ENCODE data around the gene SLC35E1.
A peak's percentile ranks its signal among the peaks of the same experiment; 100 is the strongest.
"Not testable (repeated sequence)": the region's sequence is repeated elsewhere in the genome, so short reads cannot be mapped to it uniquely, and the experiment has no call there.

SLC35E1 gene

DNA sequence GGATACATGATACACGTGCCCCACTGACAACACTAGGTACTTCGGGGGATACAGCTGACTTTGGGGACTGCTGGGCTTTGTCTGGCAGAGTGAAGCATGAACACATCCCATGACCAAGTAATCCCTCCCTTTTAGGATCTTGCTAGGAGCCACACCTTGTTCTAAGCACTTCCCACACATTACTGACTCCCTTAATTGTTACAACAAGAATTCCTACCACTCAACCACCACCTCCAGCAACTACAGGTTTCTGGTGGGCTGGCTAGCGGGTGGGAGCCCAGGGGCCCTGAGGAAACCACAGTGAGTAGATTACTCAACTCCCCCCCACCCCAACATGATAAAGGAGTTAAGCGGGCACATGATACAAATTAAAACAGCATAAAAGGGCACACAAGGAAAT is 7.2 kb upstream of the SLC35E1 start:
- no peak for DNase-seq

DNA sequence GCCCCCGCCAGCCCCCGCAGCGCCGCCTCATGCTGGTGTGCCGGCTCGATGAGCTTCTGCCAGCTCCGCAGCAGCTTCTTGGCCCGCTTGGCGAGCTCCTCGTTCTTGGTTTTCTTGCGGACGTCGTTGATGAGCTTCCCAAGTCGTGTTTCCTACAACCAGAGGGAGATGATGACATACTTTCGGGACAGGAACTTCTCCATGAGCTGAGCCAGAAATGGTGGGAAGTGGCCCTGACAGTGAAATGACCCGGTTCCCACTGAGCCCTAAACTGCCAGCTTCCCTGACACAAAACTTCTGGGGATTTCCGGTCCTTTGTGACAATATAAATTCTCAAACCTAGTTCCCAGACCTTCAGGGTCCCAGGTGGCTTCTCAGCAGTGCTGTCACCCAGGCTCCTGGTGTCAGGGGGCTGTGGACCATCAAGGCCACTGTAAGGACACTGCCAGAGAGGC is 5.3 kb upstream of the SLC35E1 start:
- no peak for DNase-seq

DNA sequence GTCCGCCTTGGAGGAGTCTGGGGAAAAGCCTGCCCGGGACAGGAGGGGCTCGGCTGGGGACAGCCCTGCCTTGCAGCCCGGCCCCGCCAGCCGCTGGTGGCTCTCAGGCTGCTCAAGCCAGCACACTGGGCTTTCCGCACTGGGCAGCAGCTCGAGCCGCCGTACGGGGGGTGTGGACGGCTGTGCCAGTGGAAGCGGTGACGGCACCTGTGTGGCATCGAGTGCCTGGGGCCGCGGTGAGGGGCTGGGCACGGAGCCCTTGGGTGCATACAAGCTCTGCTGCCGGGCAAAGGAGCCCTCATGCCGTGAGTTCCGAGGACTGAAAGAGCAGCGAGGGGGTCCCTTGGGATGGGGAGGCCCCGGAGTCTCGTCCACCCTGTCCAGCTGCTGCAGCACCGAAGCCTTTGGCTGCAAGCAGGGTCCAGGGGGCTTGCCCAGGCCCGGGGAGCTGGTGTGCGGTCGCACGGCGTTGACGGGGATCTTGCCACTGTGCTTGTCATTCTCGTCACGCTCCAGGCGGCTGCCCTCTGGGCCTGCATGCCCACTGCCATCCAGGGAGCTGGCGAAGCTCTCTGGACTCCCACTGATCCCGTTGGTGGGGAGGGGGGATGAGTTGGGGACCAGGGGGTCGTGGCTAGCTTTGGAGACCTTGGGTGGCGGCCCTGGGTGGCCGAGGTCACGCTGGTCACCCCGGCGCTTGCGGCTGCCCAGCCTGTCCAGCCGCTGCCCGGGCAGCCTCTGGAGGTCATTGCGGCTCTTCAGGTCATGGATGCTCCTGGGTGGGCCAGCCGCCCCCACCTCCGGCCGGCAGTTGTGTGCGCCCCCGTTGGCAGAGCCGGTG is 4.7 kb upstream of the SLC35E1 start:
- no peak for DNase-seq

DNA sequence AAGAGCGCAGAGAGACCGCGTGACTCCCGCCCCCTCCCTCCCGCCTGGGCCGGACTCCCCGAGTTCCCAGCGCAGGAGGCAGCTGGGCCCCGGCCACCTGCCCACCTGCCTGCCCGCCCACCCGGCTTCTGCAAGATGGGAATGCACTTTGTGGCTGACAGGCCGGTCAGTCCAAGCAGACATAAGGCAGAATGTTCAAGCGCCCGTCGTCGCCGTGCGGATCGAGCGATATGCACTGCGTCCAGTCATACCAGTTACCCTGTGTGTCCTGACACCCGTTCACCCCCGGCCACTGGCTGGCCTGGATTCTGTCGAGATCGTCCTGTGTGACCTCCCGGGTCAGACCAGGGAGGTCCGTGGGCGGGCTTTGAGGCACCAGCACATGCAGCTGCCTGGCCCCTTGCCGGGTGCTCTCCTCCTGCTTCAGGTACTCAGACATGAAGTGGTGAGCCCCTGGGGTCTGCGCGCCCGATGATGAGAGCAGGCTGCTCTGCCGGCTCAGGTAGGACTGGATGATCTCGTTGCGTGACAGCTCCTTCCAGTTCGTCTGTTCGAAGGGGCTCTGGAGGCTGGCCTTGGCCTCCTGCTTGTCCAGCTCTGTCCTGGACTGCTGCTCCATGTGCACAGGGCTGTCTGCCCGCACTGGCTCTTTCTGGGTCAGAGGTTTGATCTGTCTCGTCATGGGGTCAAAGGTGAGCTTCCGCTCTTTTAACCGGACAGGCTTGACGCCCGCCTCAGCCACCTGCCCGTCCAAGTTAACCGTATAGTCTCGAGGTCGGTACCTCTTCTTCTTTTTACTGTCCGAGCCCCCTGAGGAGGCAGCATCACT is 3.9 kb upstream of the SLC35E1 start:
- DNase-seq = no peak

DNA sequence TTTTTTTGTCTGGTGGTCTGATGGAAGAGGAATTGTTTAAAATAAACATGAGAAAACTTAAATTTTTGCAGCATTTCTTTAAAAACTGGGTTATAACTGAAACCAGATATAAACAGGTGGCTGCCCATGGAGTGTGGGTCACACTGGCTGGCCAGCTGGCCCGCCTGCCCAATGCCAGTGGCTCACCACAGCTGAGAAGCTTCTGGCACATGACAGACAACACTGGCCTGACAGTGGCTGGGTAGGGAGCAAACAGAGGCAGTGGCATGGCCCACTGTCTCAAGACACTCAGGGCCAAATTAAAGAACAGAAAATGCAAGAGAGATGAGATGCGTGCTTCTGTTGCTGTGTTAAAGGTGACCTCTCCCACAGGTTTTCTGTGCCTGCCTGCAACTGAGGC is 3.1 kb upstream of the SLC35E1 start:
- DNase-seq = no peak

DNA sequence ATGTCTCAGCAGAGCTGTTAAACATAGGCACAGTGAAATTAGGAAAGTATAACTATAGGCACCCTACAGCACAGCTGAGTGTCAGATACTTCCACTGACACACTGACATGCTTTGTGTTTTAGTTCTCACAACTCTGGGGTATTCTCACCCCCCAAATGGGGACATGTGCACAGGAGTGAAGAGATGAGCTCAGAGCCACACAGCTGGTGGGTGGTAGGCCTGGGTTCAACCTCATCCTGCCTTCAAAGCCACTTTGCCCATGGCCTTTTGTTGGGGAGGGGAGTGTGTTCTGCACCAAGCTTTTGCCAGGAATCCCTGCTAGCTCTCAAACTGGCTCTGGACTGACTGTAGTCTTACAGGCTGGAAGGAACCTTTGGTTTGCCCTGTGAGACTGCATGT is 1.7 kb upstream of the SLC35E1 start:
- DNase-seq = no peak

DNA sequence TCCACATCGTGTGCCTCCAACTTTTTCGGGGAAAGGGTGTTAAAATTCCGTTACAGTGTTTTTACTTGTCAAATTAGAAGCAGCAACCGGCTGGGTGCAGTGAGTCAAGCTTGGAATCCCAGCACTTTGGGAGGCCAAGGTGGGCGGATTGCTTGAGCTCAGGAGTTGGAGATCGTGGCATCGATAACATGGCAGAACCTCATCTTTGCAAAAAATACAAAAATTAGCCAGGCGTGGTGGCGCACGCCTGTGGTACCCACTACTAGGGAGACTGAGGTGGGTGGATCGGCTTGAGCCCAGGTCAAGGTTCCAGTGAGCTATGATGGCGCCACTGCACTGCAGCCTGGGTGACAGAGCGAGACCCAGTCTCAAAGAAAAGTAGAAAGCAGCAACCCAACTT is 1.1 kb upstream of the SLC35E1 start:
- DNase-seq = no peak

DNA sequence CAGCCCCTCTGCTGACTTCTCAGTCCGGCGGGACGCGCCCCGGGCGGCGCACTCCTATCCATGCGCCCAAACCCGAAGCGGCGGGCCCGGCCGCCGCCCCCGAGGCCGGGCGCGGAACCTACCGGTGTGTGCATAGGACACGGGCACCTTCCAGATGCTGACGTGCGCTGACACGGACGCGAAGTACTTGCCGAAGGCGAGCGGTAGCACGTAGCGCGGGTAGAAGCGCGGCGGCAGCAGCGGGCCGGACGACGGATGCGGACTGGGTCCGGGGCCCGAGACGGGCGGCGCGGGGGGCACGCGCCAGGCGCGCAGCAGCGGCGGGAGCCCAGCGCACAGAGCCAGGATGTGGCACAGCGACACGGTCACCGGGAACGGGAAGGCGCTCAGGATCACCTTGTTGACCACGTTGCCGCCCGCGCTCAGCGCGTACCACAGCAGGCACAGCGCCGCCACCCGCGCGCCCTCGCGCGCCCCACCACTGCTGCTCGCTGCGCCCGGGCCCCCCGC is 338 bp downstream of the SLC35E1 start:
- peak in 4 of 6 experiments; percentile 26 to 72 (median 45) for DNase-seq

DNA sequence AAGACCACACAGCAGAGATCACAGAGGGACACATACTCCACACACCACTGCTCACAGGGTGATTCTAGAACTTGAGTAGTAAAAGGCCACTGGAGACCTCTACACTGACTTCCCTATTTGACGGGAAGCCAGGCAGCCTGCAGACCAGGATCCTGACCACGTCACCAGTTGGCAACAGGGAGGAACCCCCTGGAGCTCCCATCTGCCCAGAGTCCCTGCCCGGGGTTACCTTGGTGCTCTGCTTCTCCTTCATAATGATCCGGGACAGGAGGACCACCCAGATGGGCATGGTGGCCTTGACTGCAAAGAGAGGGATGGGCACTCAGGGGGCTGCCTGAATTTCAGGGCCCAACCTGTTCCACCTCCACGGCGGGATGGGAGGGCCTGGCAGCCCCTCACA is 932 bp downstream of the SLC35E1 start:
- no peak for DNase-seq

DNA sequence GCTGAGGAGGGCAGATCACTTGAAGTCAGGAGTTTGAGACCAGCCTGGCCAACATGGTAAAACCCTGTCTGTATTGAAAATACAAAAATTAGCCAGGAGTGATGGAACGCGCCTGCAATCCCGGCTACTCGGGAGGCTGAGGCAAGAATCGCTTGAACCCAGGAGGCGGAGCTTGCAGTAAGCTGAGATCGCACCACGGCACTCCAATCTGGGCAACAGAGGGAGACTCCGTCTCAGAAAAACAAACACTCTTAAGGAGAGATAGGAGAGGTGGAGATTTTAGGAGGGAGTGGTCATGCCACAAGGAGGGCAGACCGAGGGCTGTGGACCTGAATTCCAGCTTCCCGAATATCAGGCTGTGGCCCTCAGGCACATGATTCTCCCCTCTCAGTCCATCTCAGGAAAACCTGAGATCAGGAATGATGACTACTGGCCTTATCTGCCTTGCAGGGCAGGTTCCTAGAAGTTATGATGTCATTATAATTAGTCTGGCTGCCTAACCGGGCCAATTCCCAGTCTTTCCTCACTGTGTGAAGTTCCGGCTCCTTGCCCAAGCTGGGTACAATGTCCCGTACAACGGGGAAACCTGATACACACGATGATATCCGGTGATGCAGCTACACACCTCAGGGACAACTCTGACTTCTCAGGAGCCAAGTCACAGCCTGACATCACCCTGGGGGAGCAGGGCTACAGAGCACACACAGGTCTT is 2.5 kb downstream of the SLC35E1 start:
- no peak for DNase-seq

DNA sequence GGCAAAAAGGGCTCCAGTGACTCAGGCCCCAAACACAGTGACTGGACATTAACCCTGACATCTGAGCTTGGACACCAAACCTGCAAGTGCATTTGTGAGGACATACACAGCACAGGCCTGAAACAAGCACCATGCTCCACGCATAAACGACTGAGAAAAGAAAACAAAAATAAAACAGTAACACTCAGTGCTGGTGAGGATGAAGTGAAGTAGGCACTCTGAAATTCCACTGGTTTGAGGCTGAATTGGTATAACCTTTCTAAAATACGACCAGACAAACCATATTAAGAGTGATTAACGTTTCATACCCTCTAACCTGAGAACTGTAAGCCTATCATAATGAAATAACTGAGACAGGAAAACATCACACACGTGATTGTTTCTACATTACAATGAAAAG is 5.5 kb downstream of the SLC35E1 start:
- DNase-seq = no peak

DNA sequence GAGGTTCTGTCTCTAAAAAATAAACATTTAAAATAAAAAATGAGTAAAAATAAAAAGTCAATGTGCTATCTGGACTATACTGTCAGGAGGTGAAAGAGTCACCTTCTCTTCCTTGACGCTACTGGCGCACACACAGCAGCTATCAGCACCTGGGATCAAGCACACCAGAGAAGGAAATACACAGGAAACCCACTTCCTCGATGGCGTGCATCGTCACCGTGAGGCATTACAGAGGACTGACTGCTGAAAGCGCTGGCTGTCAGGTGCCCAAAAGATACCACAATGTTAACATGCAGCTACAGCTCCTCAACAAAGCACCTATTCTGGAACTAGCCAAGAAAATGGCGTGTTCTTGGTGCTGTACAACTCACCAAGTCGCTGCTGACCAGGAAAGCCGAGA is 6.1 kb downstream of the SLC35E1 start:
- peak; percentile 66 to 93 (median 86) for DNase-seq

DNA sequence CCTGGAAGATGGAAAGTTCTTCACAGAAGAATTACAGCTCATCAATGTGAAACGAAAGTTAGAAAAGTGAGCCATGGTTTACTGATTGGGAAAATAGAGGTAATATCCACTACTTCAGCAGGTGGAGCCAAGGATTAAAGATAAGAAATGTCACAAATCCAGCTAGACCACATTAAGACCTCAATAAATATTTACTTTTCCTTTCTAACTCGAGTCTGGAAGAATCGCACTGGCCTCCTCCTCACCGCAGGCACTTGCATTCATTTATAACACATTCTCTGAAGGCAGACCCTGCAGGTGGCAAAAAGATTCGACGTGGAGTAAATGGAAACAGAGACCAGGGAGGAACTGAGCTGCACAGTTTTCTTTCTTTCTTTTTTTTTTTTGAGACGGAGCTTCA is 7.4 kb downstream of the SLC35E1 start:
- no peak for DNase-seq

DNA sequence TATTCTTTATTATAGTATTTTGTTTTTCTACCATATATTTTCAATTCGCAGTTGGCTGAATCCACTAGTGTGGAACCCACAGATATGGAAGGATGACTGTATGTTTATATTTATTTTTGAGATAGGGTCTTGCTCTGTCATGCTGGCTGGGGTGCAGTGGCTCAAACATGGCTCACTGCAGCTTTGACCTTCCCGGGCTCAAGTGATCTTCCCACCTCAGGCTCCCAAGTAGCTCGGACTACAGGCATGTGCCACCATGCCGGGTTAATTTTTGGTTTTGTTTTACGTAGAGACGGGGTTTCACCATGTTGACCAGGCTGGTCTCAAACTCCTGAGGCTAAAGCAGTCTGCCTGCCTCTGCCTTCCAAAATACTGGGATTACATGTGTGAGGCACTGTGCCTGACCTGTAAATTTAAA is 9.6 kb downstream of the SLC35E1 start:
- DNase-seq = no peak

DNA sequence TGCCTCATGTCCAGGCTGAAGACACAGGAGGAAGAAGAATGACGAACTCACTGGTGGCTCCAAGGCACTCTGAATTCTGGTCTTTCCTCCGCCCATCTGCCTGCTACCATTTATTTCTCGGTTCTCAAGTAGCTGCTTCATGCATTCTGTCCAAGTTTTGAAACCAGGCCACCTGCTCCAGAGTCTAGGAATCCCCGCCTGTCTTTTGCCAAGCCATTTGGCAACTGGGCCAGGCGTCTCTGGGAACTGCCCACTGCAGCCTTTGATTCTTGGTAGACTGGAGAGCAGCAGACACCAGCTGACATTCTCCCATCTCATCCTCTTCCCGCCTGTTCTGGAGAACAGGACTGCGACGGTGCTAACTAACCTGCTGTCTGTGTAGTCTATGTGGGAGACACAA is 10.8 kb downstream of the SLC35E1 start:
- no peak for DNase-seq

DNA sequence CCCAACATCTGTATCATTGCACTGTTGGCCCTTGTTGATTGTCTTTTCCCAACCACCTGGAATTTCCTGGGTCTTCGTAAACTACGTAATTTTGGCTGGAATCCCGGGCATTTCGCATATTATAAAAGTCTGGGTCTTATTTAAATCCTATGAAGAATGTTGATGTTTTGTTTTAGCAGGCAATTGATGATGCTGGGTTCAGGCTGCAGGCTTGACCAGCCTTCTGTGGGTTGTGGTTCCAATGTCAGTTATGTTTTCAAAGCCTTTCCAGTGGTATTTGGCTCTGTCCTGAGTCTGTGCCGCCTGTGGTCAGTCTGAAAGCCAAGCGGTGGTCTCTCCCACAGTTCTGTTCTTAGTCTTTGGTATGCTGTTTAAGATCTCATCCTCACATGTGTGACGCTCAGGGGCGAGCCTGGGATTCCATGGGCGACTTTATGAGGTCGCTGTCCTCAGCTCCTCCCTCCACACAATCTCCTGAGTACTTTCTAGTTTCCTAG is 12.4 kb downstream of the SLC35E1 start:
- DNase-seq = no peak

DNA sequence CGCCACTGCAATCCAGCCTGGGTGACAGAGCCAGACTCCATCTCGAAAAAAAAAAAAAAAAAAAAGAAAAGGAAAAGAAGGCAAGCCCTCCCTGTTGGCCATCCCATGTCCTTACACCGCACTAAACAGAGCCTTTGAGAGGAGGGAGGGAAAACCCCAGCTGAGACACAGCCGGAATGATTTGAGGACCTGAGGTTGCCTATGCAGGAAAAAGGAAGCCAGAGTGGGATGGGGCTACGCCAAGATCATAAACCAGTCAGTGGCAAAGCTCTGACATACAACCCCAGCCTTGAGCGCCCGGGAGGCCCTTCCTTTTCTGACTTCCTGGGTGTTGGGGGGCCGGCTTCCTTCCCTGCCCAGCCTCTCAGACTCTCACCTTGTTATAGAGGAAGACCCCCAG is 17.4 kb downstream of the SLC35E1 start:
- DNase-seq = no peak

DNA sequence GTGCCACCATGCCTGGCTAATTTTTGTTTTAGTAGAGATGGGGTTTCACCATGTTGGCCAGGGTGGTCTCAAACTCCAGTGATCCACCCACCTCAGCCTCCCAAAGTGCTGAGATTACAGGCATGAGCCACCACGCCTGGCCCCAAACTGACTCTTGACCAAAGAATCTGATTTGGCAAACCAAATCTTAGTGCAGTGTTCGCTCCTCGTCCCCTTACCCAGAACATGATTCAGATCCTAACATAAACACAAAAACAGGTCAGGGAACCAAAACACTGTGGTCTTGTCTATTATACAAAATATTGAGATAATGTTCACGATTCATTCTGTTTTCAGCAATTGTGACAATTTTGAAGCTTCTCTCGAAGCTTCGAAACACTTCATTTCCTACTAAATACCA is 20.3 kb downstream of the SLC35E1 start:
- DNase-seq = not testable (repeated sequence)

DNA sequence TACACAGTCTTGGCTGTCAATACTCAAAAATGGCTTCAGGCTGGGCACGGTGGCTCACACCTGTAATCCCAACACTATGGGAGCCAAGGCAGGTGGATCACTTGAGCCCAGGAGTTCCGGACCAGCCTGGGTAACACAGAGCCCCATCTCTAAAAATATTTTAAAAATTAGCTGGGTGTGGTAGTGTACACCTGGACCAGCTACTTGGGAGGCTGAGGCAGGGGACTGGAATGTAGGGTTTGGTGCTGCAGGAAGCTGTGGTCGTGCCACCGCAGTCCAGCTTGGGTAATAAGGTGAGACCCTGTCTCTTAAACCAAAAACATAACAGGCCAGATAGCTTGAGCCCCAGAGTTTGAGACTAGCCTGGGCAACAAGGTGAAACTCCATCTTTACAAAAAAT is 23.3 kb downstream of the SLC35E1 start:
- no peak for DNase-seq

DNA sequence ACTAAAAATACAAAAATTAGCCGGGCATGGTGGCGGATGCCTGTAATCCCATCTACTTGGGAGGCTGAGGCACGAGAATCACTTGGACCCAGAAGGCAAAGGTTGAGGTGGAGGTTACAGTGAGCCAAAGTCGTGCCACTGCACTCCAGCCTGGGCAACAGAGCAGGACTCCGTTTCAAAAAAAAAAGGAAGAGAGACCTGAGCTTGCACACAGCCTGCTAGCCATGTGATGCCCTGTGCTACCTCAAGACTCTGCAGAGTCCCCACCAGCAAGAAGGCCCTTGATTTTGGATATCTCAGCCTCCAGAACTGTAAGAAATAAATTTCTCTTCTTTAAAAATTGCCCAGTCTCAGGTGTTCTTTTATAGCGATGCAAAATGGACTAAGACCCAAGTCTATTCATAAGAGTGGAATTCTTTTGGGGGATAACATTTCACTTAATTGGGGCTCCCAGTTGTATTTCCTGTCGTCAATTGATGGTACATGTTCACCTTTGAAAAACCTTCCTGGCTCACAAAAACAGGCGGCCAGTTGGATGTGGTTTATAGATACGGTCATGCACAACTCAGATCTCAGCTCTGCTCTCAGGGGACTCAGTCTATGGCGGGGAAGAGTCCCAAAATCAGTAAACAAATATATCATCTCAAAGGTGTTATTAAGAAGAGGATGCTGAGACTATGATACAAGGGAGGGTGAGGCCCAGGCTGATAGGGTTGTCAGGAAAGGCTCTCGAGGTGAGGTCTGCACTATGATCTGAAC is 27.6 kb downstream of the SLC35E1 start:
- DNase-seq = no peak

DNA sequence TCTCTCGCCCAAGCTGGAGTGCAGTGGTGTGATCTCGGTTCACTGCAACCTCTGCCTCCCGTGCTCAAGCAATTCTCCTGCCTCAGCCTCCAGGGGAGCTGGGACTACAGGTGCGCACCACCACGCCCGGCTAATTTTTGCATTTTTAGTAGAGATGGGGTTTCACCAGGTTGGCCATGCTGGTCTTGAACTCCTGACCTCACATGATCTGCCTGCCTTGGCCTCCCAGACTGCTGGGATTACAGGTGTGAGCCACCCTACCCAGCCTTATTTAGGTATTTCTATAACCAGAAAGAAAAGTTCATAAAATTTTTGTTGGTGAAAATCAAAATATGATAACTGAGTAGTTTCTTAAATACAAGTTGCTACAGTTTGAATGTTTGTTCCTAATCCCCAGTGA is 28.5 kb downstream of the SLC35E1 start:
- not testable (repeated sequence) for DNase-seq

DNA sequence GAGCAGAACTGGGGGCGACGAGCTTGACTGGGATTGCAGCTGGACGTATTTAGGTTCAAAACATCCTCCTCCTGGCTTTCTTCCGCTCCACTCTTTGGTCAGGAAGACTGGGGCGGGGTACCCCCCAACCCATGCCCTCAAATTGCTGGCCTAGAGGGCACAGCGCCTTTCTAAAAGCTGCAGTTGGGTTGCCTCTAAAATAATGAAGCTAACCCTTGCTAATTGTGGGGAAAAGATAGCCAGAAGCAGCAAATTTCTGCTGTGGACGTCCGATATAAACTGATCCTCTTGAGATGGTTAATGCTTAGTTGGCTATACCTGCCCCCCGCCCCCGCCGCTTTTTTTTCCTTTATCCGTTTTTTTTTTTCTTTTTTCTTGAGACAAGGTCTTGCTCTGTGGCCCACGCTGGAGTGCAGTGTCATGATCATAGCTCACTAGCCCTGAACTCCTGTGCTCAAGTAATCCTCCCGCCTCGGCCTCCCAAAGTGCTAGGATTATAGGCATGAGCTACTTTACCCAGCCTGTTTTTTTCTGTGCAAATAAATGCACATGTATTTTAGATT is 29.2 kb downstream of the SLC35E1 start:
- DNase-seq = no peak

Measured in stimulated activated naive CD4-positive, alpha-beta T cell (primary cell).